Activated CD8-positive, alpha-beta T cell treated with anti-CD3 and anti-CD28 coated beads for 36 hours (primary cell): ENCODE results near the gene SLC25A48. TPM values are rescaled to one million over a fixed set of nuclear protein-coding genes. Genes with fewer than 3 reads are reported as not detected.
"Not testable (repeated sequence)": the region's sequence is repeated elsewhere in the genome, so short reads cannot be mapped to it uniquely, and the experiment has no call there.

Source experiments
- ATAC-seq: fragments of 200-7000 bp; cut with Tn5 transposase; one replicate; pipeline ENCODE4 v1.10.0; 2021; ENCODE audit warnings: mild to moderate bottlenecking, moderate library complexity
- CTCF ChIA-PET: fragments of 350-600 bp; sonication (Branson Sonifier 250); formaldehyde crosslinking; loops from one replicate; lab custom pipeline; 2021; ENCODE audit warnings: antibody characterized with exemption; lab: Charles Lee
- POLR2A ChIA-PET: fragments of 350-600 bp; sonication (Branson Sonifier 250); formaldehyde crosslinking; loops from one replicate; lab custom pipeline; 2021; ENCODE audit warnings: antibody characterized with exemption; lab: Charles Lee
- DNase-seq: peaks from one replicate; pipeline ENCODE4 v3.0.0-alpha.2; 2020
- H3K27ac Mint-ChIP-seq: one replicate; pipeline ENCODE4 v1.8.0; 2021; ENCODE audit warnings: mild to moderate bottlenecking, mixed read lengths
- H3K27me3 Mint-ChIP-seq: one replicate; pipeline ENCODE4 v1.8.0; 2021; ENCODE audit warnings: mixed read lengths
- H3K36me3 Mint-ChIP-seq: one replicate; pipeline ENCODE4 v1.8.0; 2021; ENCODE audit warnings: low read depth, mixed read lengths
- H3K4me1 Mint-ChIP-seq: one replicate; pipeline ENCODE4 v1.8.0; 2021; ENCODE audit warnings: low read depth, mixed read lengths
- H3K4me3 Mint-ChIP-seq: one replicate; pipeline ENCODE4 v1.8.0; 2021; ENCODE audit warnings: mild to moderate bottlenecking, moderate library complexity, mixed read lengths
- H3K9me3 Mint-ChIP-seq: one replicate; pipeline ENCODE4 v1.8.0; 2021; ENCODE audit warnings: mixed read lengths
- intact Hi-C: fragments of 100-400 bp; cut with micrococcal nuclease; formaldehyde crosslinking; loops from one replicate; pipeline ENCODE4 v1.10.0; 2022
- total RNA-seq, 2 experiments: library from RNA; stranded (reverse); gene quantifications; one replicate each; pipeline ENCODE4 v1.2.3, GENCODE V29; 2021
- TF ChIP-seq, protein P1 (sequence below): fragments of 200-600 bp; IDR thresholded peaks from one replicate; pipeline ENCODE4 v1.8.0; 2022; ENCODE audit warnings: antibody characterized with exemption, mild to moderate bottlenecking

SLC25A48 gene
- total RNA-seq, 2 experiments from 2014 or later, result not detected

DNA sequence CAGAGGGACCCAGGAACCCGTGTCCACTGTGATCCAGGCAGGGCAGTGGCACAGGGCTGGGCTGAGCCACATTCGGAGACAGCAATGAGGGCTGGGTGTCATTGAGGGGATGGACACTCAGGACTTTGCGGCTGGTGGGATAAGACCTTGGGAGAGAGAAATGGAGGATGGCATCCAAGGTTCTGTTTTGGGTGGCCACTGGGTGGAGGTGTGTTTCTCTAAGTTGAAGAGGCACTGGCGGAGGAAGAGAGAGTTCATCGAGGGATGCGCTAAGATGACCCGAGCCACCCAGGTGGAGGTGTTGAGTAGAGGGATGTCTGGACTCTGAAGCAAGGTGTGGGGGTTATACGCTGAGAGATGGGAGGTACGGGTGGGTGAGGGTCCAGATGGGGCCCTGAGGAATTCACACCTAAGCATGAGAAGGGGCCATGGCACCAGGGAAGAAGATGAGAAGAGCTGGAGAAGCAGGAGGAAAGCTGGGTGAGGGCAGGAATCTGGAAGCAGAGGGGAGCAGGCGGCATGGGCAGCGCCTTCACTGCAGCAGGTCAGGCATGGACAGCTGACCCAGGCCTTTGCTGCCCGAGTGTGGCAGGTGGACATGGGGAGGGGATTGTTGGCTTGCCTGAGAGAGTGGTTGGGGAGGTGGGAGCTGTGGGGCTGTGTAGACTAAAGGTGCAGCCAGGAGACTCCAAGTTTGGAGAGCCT, 2.5 kb upstream of the SLC25A48 start:
- intact Hi-C loops, result loop anchor here (5.0 kb wide), 1 partner anchor 365 kb away; no protein-coding TSS in a partner anchor
- CTCF ChIA-PET, result interaction anchor here (0.8 to 2.6 kb wide), 3 partner anchors 14 to 270 kb away, joined by 3 to 23 read pairs (median 5); no protein-coding TSS in a partner anchor
- Mint-ChIP-seq H3K4me3 (no peak overlapping the region), H3K36me3 (no peaks in the 10 kb centered on the region), H3K27ac (no peak overlapping the region), H3K4me1 (no peaks in the 10 kb centered on the region), H3K27me3 (peaks cover 37% of the 10 kb centered on the region), H3K9me3 (no peaks in the 10 kb centered on the region)
- DNase-seq (no peak), ATAC-seq (no peak)
- TF ChIP-seq, protein P1, sequence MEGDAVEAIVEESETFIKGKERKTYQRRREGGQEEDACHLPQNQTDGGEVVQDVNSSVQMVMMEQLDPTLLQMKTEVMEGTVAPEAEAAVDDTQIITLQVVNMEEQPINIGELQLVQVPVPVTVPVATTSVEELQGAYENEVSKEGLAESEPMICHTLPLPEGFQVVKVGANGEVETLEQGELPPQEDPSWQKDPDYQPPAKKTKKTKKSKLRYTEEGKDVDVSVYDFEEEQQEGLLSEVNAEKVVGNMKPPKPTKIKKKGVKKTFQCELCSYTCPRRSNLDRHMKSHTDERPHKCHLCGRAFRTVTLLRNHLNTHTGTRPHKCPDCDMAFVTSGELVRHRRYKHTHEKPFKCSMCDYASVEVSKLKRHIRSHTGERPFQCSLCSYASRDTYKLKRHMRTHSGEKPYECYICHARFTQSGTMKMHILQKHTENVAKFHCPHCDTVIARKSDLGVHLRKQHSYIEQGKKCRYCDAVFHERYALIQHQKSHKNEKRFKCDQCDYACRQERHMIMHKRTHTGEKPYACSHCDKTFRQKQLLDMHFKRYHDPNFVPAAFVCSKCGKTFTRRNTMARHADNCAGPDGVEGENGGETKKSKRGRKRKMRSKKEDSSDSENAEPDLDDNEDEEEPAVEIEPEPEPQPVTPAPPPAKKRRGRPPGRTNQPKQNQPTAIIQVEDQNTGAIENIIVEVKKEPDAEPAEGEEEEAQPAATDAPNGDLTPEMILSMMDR, result no peak
- POLR2A ChIA-PET, result no interaction called here

DNA sequence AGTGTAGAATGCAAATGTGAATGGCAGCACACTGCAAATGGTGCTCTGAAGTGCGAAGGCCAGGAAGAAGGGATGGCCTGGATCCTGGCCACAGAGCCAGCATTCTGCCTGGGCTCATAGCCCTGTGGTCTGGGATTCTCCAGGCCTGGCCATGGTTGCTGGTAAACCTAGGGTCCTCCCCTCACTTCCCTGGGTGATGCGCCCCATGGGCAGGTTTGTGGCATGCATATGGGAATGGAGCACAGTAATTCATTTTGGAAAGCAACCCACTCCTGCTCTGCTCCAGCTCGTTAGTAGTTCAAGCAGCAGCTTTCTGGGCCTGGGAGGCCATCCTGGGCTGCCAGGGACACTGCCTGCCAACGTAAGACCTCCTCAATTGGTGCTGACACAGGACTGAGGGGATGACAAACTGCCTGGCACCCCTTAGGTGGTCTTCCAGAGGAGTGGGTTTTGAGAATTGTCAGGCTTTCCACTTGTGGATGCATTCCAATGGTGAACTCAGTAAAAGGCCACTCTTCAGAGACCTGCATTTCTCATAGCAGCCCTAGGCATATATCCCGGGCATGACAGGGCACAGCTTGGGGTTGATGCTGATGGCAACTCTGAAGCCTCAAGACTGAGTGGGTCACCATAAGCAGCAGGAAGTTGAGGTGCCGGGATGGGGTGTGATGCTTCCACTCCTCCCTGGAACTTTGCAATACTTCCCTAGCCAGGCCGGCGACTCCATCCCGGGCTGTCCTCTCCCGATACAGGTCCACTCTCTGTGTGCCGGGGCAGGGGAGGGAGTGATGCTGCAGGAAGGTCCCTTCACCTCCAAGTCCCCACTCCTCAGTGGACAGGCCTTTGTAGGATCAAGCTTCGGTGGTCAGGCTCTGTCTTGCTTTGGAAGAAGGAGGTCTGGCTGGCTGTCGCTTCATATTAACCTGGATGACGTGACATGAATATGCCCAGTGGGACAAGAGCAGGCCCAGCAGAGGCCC, 1.2 kb upstream of the SLC25A48 start:
- intact Hi-C loops, result loop anchor here (5.0 kb wide), 1 partner anchor 366 kb away; no protein-coding TSS in a partner anchor
- no peaks in the 10 kb centered on the region for H3K4me1 Mint-ChIP-seq
- H3K4me3 Mint-ChIP-seq, result no peak overlapping the region
- H3K27me3 Mint-ChIP-seq, result peaks cover 37% of the 10 kb centered on the region
- H3K36me3 Mint-ChIP-seq, result no peaks in the 10 kb centered on the region
- no peak for DNase-seq
- TF ChIP-seq, protein P1, result no peak
- H3K27ac Mint-ChIP-seq, result no peak overlapping the region
- POLR2A ChIA-PET, result no interaction called here
- H3K9me3 Mint-ChIP-seq, result peaks cover 7% of the 10 kb centered on the region
- CTCF ChIA-PET, result interaction anchor here (1.6 kb wide), 1 partner anchor 267 kb away, joined by 5 read pairs; no protein-coding TSS in a partner anchor
- no peak for ATAC-seq

DNA sequence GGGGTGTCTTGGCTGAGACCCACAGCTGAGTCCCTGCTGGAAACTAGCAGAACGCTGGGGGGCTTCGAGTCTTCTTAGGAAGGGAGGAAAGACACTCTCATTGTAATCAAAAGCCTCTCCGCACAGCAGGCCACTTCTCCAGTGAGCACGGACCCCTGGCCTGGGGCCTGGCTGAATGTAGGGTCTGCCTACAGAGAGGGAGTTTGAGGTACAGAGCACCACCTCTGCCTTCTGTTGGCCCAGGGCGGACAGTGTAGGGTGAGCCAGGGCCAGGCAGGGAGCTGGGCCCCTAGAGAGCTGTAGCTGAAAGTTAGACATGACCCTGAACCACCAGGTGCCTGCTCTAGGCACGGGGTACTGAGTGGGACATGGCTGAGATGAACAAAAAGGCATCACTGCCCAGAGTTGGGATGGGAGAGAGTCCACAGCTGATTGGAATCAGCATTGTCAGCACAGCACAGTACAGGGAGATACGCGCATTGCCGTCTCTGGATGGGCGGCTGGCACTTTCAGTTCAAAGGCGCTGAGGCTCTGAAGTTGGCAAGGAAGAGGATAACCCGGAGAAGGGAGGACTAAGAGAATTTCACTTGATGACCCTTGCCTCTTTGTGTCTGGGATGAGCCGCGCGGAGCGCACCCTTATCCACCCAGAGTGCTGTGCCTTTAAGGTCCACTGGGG, 363 bp upstream of the SLC25A48 start:
- ATAC-seq, result peak; percentile 88
- POLR2A ChIA-PET, result no interaction called here

DNA sequence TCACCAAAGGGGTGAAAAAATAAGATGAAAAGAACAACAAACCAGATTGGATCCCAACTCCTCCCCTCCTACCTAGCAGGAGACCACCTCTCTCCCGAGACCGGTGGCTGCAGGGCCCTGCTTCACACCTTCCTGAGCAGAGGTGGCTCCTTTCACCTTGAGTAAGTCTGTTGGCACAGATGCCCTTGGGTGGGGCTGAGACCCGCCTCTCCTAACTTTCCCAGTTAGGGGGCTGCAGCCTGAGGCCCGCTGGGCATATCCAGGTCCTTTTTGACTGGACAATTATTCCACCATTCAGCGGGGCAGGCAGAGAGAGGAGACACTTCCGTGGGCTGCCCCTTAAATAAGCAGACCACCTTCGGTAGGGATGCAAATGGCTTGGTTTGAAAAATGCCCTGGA, 1.3 kb downstream of the SLC25A48 start:
- Mint-ChIP-seq H3K27ac (no peak overlapping the region), H3K4me1 (no peaks in the 10 kb centered on the region), H3K4me3 (no peak overlapping the region), H3K27me3 (peaks cover 36% of the 10 kb centered on the region), H3K9me3 (peaks cover 15% of the 10 kb centered on the region), H3K36me3 (no peaks in the 10 kb centered on the region)
- POLR2A ChIA-PET, result no interaction called here
- intact Hi-C loops, result no loop called here
- TF ChIP-seq, protein P1, result no peak
- ATAC-seq (no peak), DNase-seq (no peak)
- CTCF ChIA-PET, result interaction anchor here (1.3 kb wide), 1 partner anchor 270 kb away, joined by 4 read pairs; no protein-coding TSS in a partner anchor

More for the DNA sequence above, 363 bp upstream of the SLC25A48 start:
- Mint-ChIP-seq H3K4me1 (no peaks in the 10 kb centered on the region), H3K9me3 (peaks cover 8% of the 10 kb centered on the region), H3K27ac (no peak overlapping the region), H3K27me3 (peaks cover 38% of the 10 kb centered on the region), H3K4me3 (no peak overlapping the region), H3K36me3 (no peaks in the 10 kb centered on the region)
- DNase-seq, result no peak
- TF ChIP-seq, protein P1, result no peak
- intact Hi-C loops, result loop anchor here (5.0 kb wide), 1 partner anchor 367 kb away; no protein-coding TSS in a partner anchor
- CTCF ChIA-PET, result interaction anchor here (1.0 kb wide), 2 partner anchors 15 to 27 kb away, joined by 3 to 4 read pairs; no protein-coding TSS in a partner anchor

DNA sequence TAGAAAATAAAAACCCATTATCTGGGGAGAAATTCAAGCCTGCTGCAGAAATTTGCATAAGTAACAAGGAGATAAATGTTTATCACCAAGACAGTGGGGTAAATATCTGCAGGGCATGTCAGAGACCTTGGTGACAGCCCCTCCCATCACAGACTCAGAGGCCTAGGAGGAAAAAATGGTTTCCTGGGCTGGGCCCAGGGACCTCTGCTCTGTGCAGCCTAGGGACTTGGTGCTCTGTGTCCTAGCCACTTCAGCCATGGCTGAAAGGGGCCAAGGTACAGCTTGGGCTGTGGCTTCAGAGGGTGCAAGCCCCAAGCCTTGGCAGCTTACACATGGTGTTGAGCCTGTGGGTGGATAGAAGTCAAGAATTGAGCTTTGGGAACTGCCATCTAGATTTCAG, 3.9 kb downstream of the SLC25A48 start:
- H3K4me1 Mint-ChIP-seq, H3K4me3 Mint-ChIP-seq, ATAC-seq, DNase-seq, intact Hi-C loops, H3K27ac Mint-ChIP-seq, H3K36me3 Mint-ChIP-seq: not testable (repeated sequence)
- CTCF ChIA-PET, result interaction anchor here (1.5 kb wide), 1 partner anchor 8 kb away, joined by 6 read pairs; no protein-coding TSS in a partner anchor
- Mint-ChIP-seq H3K27me3 (peaks cover 23% of the 10 kb centered on the region), H3K9me3 (peaks cover 15% of the 10 kb centered on the region)
- POLR2A ChIA-PET, result interaction anchor here (0.7 kb wide), 1 partner anchor 799 kb away, joined by 3 read pairs; no protein-coding TSS in a partner anchor
